ENCODE results near the gene OR2A7.
"Not testable (repeated sequence)": the region's sequence is repeated elsewhere in the genome, so short reads cannot be mapped to it uniquely, and the experiment has no call there.

GRCh38 chr7:144259067-144259466 lies 5.5 kb downstream of the OR2A7 start:
- TF ChIP-seq CTCF (IDR thresholded peaks at IDR 0.05); ZFX (IDR thresholded peaks at IDR 0.05; ENCODE audit: borderline replicate concordance): not testable (repeated sequence)
